Measurements from ENCODE around the gene MAMLD1.

The MAMLD1 gene

DNA sequence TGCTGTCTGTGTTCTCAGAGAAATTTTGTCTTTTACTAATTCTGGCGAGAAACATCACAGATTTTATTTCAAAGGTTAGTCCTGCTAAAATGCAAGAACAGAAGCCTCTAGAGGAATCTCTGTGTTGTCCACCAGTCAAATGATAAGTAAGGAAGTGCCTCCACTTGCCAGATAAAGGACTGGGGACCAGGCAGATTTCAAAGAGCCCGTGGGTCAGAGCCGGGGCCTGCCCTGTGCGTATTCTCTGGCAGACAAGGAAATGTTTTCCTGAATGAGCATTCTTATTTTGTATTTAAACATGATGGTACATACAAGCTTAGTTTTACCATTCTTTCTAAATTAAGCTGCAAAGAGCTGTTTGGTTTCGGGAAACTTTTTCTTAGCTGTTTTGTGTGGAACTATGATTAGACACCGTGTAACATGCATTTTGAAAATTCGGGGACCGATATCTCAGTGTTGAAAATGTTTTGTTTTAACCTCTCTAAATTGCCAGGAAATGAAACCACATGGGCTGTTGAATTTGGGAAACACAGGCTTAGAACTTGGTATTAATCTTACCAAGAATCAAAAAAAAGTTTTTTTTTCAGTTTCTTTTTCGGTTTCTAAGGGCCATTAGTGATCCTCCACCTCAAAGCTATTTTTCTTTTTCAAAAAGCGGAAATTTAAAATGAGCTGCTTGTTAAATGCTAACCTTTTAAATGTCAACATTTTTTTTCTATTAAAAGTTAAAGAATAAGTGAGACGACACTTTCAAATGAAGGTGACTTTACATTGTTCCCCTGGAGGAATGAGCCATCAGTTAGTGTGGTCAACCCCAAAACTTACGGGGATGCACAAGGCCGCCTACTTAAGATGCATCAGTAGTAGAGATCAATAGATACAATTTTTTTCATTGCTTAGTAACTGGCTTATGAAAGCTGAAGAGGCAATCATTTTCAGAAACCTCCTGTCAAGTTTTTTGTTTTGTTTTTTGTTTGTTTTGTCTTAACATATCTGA lies 115.7 kb downstream of the MAMLD1 start:
- Histone ChIP-seq H3K9ac (ENCODE audit: low read length) (no peak overlapping the region), H3K4me2 (ENCODE audit: low read depth, low read length, poor library complexity, severe bottlenecking) (no peak overlapping the region), H3K27ac (ENCODE audit: low read depth, low read length) (no peak overlapping the region), H4K20me1 (ENCODE audit: low read depth, low read length) (no peaks in the 10 kb centered on the region), H3K27me3 (ENCODE audit: low read length) (no peaks in the 10 kb centered on the region), H3K9me3 (ENCODE audit: insufficient read depth, low read length) (no peaks in the 10 kb centered on the region), H3K4me3 (ENCODE audit: insufficient read depth, low read length, poor library complexity, severe bottlenecking) (no peak overlapping the region), H3K79me2 (ENCODE audit: insufficient read depth, low read length) (no peaks in the 10 kb centered on the region), H3F3A (ENCODE audit: insufficient read depth) (no peaks in the 10 kb centered on the region), H2AFZ (ENCODE audit: low read depth, low read length, severe bottlenecking) (no peak overlapping the region), H3K36me3 (ENCODE audit: low read length) (no peaks in the 10 kb centered on the region), H3K9me2 (replicated peaks; ENCODE audit: insufficient read depth, low read length) (no peaks in the 10 kb centered on the region)
- TF ChIP-seq EZH2phosphoT487 (conservative IDR thresholded peaks at IDR 0.05; ENCODE audit: low read length), result no peak
- TF ChIP-seq, protein P1, sequence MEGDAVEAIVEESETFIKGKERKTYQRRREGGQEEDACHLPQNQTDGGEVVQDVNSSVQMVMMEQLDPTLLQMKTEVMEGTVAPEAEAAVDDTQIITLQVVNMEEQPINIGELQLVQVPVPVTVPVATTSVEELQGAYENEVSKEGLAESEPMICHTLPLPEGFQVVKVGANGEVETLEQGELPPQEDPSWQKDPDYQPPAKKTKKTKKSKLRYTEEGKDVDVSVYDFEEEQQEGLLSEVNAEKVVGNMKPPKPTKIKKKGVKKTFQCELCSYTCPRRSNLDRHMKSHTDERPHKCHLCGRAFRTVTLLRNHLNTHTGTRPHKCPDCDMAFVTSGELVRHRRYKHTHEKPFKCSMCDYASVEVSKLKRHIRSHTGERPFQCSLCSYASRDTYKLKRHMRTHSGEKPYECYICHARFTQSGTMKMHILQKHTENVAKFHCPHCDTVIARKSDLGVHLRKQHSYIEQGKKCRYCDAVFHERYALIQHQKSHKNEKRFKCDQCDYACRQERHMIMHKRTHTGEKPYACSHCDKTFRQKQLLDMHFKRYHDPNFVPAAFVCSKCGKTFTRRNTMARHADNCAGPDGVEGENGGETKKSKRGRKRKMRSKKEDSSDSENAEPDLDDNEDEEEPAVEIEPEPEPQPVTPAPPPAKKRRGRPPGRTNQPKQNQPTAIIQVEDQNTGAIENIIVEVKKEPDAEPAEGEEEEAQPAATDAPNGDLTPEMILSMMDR (IDR thresholded peaks at IDR 0.05; ENCODE audit: insufficient read depth, low read length, poor library complexity, severe bottlenecking), result no peak

DNA sequence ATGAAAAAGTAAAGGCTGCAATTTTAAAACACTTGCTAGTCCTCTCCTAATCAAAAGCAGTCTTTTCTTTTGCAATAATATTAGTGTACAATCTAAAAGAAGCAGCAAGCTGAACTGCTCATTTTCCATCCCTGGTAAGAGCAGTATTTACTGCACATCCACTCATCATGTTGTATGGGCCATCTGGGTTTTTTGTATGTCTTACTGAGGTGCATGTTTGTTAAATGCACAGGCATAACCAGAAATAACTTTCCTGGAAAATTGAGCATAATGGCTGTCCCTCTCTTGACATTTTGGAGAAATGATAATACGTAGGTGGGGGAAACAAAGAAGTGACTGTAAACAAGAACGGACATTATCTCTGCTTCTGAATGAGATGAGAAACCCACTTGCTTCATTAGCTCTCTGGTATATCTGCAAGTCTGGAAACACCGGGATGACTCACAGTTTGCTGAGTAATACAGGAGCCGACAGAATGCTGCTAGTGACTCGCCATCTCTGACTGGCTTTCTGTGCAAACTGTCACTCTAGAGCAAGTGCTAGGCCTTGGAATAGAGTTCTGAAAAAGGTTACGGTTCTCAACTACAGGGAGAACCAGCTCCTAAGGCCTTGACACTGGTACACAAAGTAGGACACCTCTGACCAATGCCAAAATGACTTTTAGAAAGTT lies 119.6 kb downstream of the MAMLD1 start:
- TF ChIP-seq EZH2phosphoT487 (conservative IDR thresholded peaks at IDR 0.05; ENCODE audit: low read length), result no peak
- TF ChIP-seq, protein P1 (IDR thresholded peaks at IDR 0.05; ENCODE audit: insufficient read depth, low read length, poor library complexity, severe bottlenecking), result no peak
- Histone ChIP-seq H3K9ac (ENCODE audit: low read length) (no peak overlapping the region), H3K9me3 (ENCODE audit: insufficient read depth, low read length) (no peaks in the 10 kb centered on the region), H3K9me2 (replicated peaks; ENCODE audit: insufficient read depth, low read length) (no peaks in the 10 kb centered on the region), H4K20me1 (ENCODE audit: low read depth, low read length) (no peaks in the 10 kb centered on the region), H3K4me2 (ENCODE audit: low read depth, low read length, poor library complexity, severe bottlenecking) (no peak overlapping the region), H3K27me3 (ENCODE audit: low read length) (no peaks in the 10 kb centered on the region), H3K4me3 (ENCODE audit: insufficient read depth, low read length, poor library complexity, severe bottlenecking) (no peak overlapping the region), H3K27ac (ENCODE audit: low read depth, low read length) (no peak overlapping the region), H2AFZ (ENCODE audit: low read depth, low read length, severe bottlenecking) (no peak overlapping the region), H3K36me3 (ENCODE audit: low read length) (no peaks in the 10 kb centered on the region), H3K79me2 (ENCODE audit: insufficient read depth, low read length) (no peaks in the 10 kb centered on the region), H3F3A (ENCODE audit: insufficient read depth) (no peaks in the 10 kb centered on the region)

DNA sequence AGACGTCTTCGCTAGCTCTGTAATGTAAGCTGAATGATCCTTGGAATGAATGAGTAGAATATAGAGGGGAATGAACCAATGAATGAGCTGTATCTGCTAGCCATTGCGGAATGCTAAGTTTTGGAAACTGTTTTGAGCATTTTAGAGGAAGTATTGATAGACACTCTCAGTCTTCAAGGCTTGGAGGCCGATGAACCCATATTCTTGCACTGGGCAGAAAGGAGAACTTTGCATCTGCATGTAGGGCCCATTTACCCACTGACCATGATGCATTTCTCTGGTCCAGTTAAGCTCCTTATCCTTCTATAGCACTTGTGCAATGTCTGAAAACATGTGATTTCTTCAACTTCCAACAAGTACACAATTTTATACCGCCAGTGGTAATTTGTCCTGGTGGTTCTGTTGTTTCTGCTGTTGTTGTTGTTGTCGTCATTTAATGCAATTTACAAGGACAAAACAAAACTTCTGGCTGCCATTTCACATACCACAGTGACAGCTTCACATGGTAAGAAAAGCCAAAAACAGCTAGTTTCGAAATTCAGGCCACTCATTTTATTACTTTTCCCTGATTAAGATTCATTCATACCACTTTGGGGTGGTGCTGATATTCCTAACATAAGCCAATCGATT lies 120.4 kb downstream of the MAMLD1 start:
- H3K27ac ChIP-seq (ENCODE audit: low read depth, low read length), result no peak overlapping the region

More for the DNA sequence above, 120.4 kb downstream of the MAMLD1 start:
- Histone ChIP-seq H3K9ac (ENCODE audit: low read length) (no peak overlapping the region), H3F3A (ENCODE audit: insufficient read depth) (no peaks in the 10 kb centered on the region), H3K27me3 (ENCODE audit: low read length) (no peaks in the 10 kb centered on the region), H3K9me3 (ENCODE audit: insufficient read depth, low read length) (no peaks in the 10 kb centered on the region), H4K20me1 (ENCODE audit: low read depth, low read length) (no peaks in the 10 kb centered on the region), H3K4me2 (ENCODE audit: low read depth, low read length, poor library complexity, severe bottlenecking) (no peak overlapping the region), H3K79me2 (ENCODE audit: insufficient read depth, low read length) (no peaks in the 10 kb centered on the region), H2AFZ (ENCODE audit: low read depth, low read length, severe bottlenecking) (no peak overlapping the region), H3K36me3 (ENCODE audit: low read length) (no peaks in the 10 kb centered on the region), H3K4me3 (ENCODE audit: insufficient read depth, low read length, poor library complexity, severe bottlenecking) (no peak overlapping the region), H3K9me2 (replicated peaks; ENCODE audit: insufficient read depth, low read length) (no peaks in the 10 kb centered on the region)
- no peak for TF ChIP-seq EZH2phosphoT487 (conservative IDR thresholded peaks at IDR 0.05; ENCODE audit: low read length)
- TF ChIP-seq, protein P1 (IDR thresholded peaks at IDR 0.05; ENCODE audit: insufficient read depth, low read length, poor library complexity, severe bottlenecking), result no peak

Data from SU-DHL-6 (cell line).